Cerebellar cortex (tissue), 1 donor: ENCODE data around the gene MMP28.
"Not testable (repeated sequence)": the region's sequence is repeated elsewhere in the genome, so short reads cannot be mapped to it uniquely, and the experiment has no call there.

Source experiments
- DNase-seq: peaks from one replicate; pipeline ENCODE4 v3.0.0-alpha.2; 2015; ENCODE audit warnings: low spot score

Gene MMP28

GRCh38 chr17:35766489-35766877, 29.0 kb downstream of the MMP28 start:
- DNase-seq: no peak

GRCh38 chr17:35765756-35766488, 29.5 kb downstream of the MMP28 start:
- DNase-seq: no peak

- DNase-seq: no peak
Observed at GRCh38 chr17:35765086-35765710, 30.2 kb downstream of the MMP28 start.

- peak; percentile 84 for DNase-seq
Observed at GRCh38 chr17:35764123-35764991, 31.1 kb downstream of the MMP28 start.

GRCh38 chr17:35763767-35764122, 31.7 kb downstream of the MMP28 start:
- no peak for DNase-seq

- no peak for DNase-seq
Observed at GRCh38 chr17:35761601-35762000, 33.8 kb downstream of the MMP28 start.

- DNase-seq: no peak
Observed at GRCh38 chr17:35760587-35760986, 34.9 kb downstream of the MMP28 start, which contains the start of gene C17orf50. TSS of gene C17orf50 (plus strand) at chr17:35760887. CDS start at chr17:35760942, 55 bp downstream.

- no peak for DNase-seq
Observed at GRCh38 chr17:35757243-35757642, 38.2 kb downstream of the MMP28 start.

GRCh38 chr17:35752945-35753764, 42.3 kb downstream of the MMP28 start, which contains the start of gene GAS2L2:
TSS of gene GAS2L2 (minus strand) at chr17:35753239. CDS start at chr17:35752850, 389 bp downstream.
- no peak for DNase-seq

- no peak for DNase-seq
Observed at GRCh38 chr17:35752471-35752870, 43.0 kb downstream of the MMP28 start.

- not testable (repeated sequence) for DNase-seq
Observed at GRCh38 chr17:35751541-35751940, 43.9 kb downstream of the MMP28 start.

- DNase-seq: no peak
Observed at GRCh38 chr17:35750526-35751395, 44.7 kb downstream of the MMP28 start.

- no peak for DNase-seq
Observed at GRCh38 chr17:35749560-35750412, 45.7 kb downstream of the MMP28 start.

- no peak for DNase-seq
Observed at GRCh38 chr17:35748979-35749378, 46.5 kb downstream of the MMP28 start.

GRCh38 chr17:35748341-35748841, 47.0 kb downstream of the MMP28 start:
- DNase-seq: no peak

GRCh38 chr17:35747540-35748017, 47.9 kb downstream of the MMP28 start:
- peak; percentile 81 for DNase-seq

GRCh38 chr17:35745749-35746320, 49.6 kb downstream of the MMP28 start:
- no peak for DNase-seq

- DNase-seq: no peak
Observed at GRCh38 chr17:35745246-35745645, 50.2 kb downstream of the MMP28 start.

- DNase-seq: no peak
Observed at GRCh38 chr17:35744830-35745229, 50.6 kb downstream of the MMP28 start.
